ENCODE results near the gene UBE2F.

GRCh38 chr2:238042090-238042489 lies 75.3 kb downstream of the UBE2F start:
- TF ChIP-seq POLR2A (IDR thresholded peaks at IDR 0.05) (no peak), CTCF (IDR thresholded peaks at IDR 0.05) (no peak), POLR2AphosphoS5 (IDR thresholded peaks at IDR 0.05) (no peak)
